Liver (tissue), 9 donors: ENCODE results near the gene ULK3. TPM values are rescaled to one million over a fixed set of nuclear protein-coding genes. Genes with fewer than 3 reads are reported as not detected.

ENCODE experiments used
- DNase-seq: peaks from one replicate; pipeline ENCODE4 v3.0.0-alpha.2; 2017; ENCODE audit warnings: low spot score
- H3K27ac ChIP-seq, 2 donors: one replicate each; pipeline ENCODE4 v1.7.0; 2013; ENCODE audit warnings: inconsistent platforms in 2 of 2, low read length in 2 of 2, control low read depth in 1 of 2, low read depth in 1 of 2, mild to moderate bottlenecking in 1 of 2
- H3K27me3 ChIP-seq, 4 donors: one replicate each; pipeline versions ENCODE4 v1.6.1 to v1.7.0; 2013; ENCODE audit warnings: low read length in 3 of 4, inconsistent platforms in 1 of 4, mild to moderate bottlenecking in 1 of 4, moderate library complexity in 1 of 4; ENCODE audit not compliant: control insufficient read depth in 4 of 4, insufficient read depth in 4 of 4
- H3K36me3 ChIP-seq, 4 donors: one replicate each; pipeline versions ENCODE4 v1.6.1 to v1.7.0; 2013; ENCODE audit warnings: low read length in 3 of 4, mild to moderate bottlenecking in 3 of 4, low read depth in 1 of 4, moderate library complexity in 1 of 4; ENCODE audit not compliant: control insufficient read depth in 4 of 4, insufficient read depth in 3 of 4
- H3K4me1 ChIP-seq, 4 donors: one replicate each; pipeline versions ENCODE4 v1.6.1 to v1.7.0; 2013; ENCODE audit warnings: low read length in 3 of 4, mild to moderate bottlenecking in 3 of 4, moderate library complexity in 1 of 4; ENCODE audit not compliant: control insufficient read depth in 4 of 4, insufficient read depth in 4 of 4
- H3K4me3 ChIP-seq, 3 donors: one replicate each; pipeline versions ENCODE4 v1.6.1 to v1.7.0; 2013; ENCODE audit warnings: low read length in 3 of 3, control low read depth in 1 of 3, low read depth in 1 of 3, mild to moderate bottlenecking in 1 of 3
- H3K9ac ChIP-seq, 2 donors: one replicate each; pipeline ENCODE4 v1.7.0; 2013; ENCODE audit warnings: low read length in 2 of 2, mild to moderate bottlenecking in 2 of 2, moderate library complexity in 2 of 2, control low read depth in 1 of 2, low read depth in 1 of 2
- H3K9me3 ChIP-seq, 4 donors: one replicate each; pipeline versions ENCODE4 v1.6.1 to v1.7.0; 2013; ENCODE audit warnings: low read length in 3 of 4; ENCODE audit not compliant: control insufficient read depth in 4 of 4
- ATF3 ChIP-seq: IDR thresholded peaks from 2 replicates; pipeline ENCODE4 v1.6.1; 2016; ENCODE audit warnings: antibody characterized with exemption
- EGR1 ChIP-seq, 2 donors: IDR thresholded peaks; 2 replicates each; pipeline ENCODE4 v1.6.1; 2016 to 2018; ENCODE audit warnings: antibody characterized with exemption in 2 of 2, low read depth in 2 of 2
- FOXA1 ChIP-seq: IDR thresholded peaks from 2 replicates; pipeline ENCODE4 v1.6.1; 2016; ENCODE audit warnings: antibody characterized with exemption
- FOXA2 ChIP-seq: IDR thresholded peaks from 2 replicates; pipeline ENCODE4 v1.6.1; 2016; ENCODE audit warnings: antibody characterized with exemption
- GABPA ChIP-seq, 2 donors: IDR thresholded peaks in 1 of 2; conservative IDR thresholded peaks in 1 of 2; 2 replicates each; pipeline ENCODE4 v1.6.1; 2016; ENCODE audit warnings: antibody characterized with exemption in 2 of 2, mild to moderate bottlenecking in 1 of 2, moderate library complexity in 1 of 2
- HNF4G ChIP-seq: IDR thresholded peaks from 2 replicates; pipeline ENCODE4 v1.6.1; 2016; ENCODE audit warnings: antibody characterized with exemption
- JUND ChIP-seq, 2 donors: IDR thresholded peaks; 2 replicates each; pipeline ENCODE4 v1.6.1; 2016; ENCODE audit warnings: antibody characterized with exemption in 2 of 2
- NR2F2 ChIP-seq: IDR thresholded peaks from 2 replicates; pipeline ENCODE4 v1.6.1; 2016; ENCODE audit warnings: antibody characterized with exemption
- REST ChIP-seq: IDR thresholded peaks from 2 replicates; pipeline ENCODE4 v1.6.1; 2016; ENCODE audit warnings: antibody characterized with exemption, mild to moderate bottlenecking
- RXRA ChIP-seq, 2 donors: IDR thresholded peaks; 2 replicates each; pipeline ENCODE4 v1.6.1; 2017 to 2018; ENCODE audit warnings: antibody characterized with exemption in 2 of 2, mild to moderate bottlenecking in 1 of 2
- SP1 ChIP-seq: IDR thresholded peaks from 2 replicates; pipeline ENCODE4 v1.6.1; 2018; ENCODE audit warnings: antibody characterized with exemption, mild to moderate bottlenecking
- TAF1 ChIP-seq: conservative IDR thresholded peaks from 2 replicates; pipeline ENCODE4 v1.6.1; 2016; ENCODE audit warnings: antibody characterized with exemption, mild to moderate bottlenecking
- YY1 ChIP-seq: IDR thresholded peaks from 2 replicates; pipeline ENCODE4 v1.6.1; 2016; ENCODE audit warnings: antibody characterized with exemption, mild to moderate bottlenecking
- WGBS: extraction: QIAGEN DNeasy Blood & Tissue Kit; methylation state at CpG from one replicate; pipeline ENCODE4 v1.1.7; 2013; 5-methylcytosine and 5-hydroxymethylcytosine counted together
- polyA plus RNA-seq, 2 donors: library from polyadenylated mRNA; stranded (reverse) in 1 of 2; unstranded in 1 of 2; fragments of 200-250 nt in 1 of 2; fragments of >200 nt in 1 of 2; fragmentation: Nextera tagmentation in 1 of 2; extraction: Ambion mirVana in 1 of 2; gene quantifications; one replicate each; pipeline versions ENCODE4 v1.2.1 to v1.2.3, GENCODE V29; 2013 to 2015
- total RNA-seq, 2 donors: library from RNA; depleted of rRNA; stranded (reverse); fragments of >200 nt; gene quantifications; one replicate each; pipeline ENCODE4 v1.2.3, GENCODE V29; 2014
- TF ChIP-seq, protein P1 (sequence below): fragments of 150-350 bp; IDR thresholded peaks from 2 replicates; pipeline ENCODE4 v1.5.1; 2017; ENCODE audit warnings: improper control_type of control experiment, low read depth, low read length; ENCODE audit not compliant: missing input control
- TF ChIP-seq, protein P2 (sequence below): IDR thresholded peaks from 2 replicates; pipeline ENCODE4 v1.6.1; 2016; ENCODE audit warnings: antibody characterized with exemption
- donor health status: healthy.
- donor health status: healthy.
- donor health status: healthy.
- donor health status: healthy.
- donor health status: healthy.

ULK3 gene
- total and polyA plus RNA-seq, 4 donors, result 13.1 to 35.5 (median 21.4) TPM

DNA sequence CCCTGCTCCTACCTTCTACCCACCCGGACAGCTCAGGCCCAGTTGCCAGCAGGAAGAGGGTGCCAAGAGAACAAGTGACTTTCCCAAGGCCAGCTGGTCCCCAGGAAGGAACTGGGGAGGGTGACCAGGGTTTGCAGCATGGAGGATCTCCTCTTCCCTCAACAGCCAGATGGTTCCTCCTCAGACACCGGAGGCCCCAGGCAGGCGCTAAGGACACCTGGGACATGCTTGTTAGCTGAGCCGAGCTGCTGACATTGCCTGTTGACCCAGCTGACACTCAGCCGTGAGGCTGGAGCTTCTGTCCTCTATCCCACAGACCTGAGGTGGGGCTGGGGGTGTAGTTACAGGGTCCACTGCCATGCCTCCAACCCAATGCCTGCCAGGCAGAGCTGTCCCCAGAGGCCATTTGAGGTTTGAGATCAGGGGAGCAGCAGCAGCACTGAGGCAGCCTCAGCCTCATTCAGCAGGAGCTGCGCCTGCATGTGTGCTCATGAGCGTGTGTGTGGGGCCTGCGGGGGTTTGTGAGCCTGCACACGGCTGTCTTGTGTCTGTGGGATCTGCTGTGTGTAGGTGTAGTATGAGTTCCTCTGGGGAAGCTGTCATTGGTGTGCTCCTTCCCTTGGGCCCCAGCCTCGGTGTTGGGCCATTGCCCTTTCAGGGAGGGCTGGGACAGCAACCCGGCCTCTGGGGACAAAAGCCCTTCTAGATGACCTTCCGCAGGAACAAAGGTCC, 9.4 kb downstream of the ULK3 start:
- H3K36me3 ChIP-seq, result peaks cover 0 to 13% (median 8%) of the 10 kb centered on the region in 4 donors
- no peaks in the 10 kb centered on the region for H3K9me3 ChIP-seq
- WGBS, result 82% methylated on average over 12 of the region's 12 CpGs
- H3K27me3 ChIP-seq, result no peaks in the 10 kb centered on the region
- H3K4me3 ChIP-seq, result no peak overlapping the region
- no peak for DNase-seq
- H3K27ac ChIP-seq, result no peak overlapping the region
- TF ChIP-seq FOXA2 (no peak), JUND (IDR thresholded peaks at IDR 0.05) (no peak), GABPA (IDR thresholded peaks at IDR 0.05 in 1 of 2, conservative IDR thresholded peaks at IDR 0.05 in 1 of 2) (no peak), YY1 (no peak), RXRA (IDR thresholded peaks at IDR 0.05) (no peak), FOXA1 (no peak), TAF1 (no peak), ATF3 (no peak), EGR1 (IDR thresholded peaks at IDR 0.05; ENCODE audit: low read depth in 2 of 2) (no peak), NR2F2 (no peak), SP1 (no peak), HNF4G (no peak)
- TF ChIP-seq, protein P1, sequence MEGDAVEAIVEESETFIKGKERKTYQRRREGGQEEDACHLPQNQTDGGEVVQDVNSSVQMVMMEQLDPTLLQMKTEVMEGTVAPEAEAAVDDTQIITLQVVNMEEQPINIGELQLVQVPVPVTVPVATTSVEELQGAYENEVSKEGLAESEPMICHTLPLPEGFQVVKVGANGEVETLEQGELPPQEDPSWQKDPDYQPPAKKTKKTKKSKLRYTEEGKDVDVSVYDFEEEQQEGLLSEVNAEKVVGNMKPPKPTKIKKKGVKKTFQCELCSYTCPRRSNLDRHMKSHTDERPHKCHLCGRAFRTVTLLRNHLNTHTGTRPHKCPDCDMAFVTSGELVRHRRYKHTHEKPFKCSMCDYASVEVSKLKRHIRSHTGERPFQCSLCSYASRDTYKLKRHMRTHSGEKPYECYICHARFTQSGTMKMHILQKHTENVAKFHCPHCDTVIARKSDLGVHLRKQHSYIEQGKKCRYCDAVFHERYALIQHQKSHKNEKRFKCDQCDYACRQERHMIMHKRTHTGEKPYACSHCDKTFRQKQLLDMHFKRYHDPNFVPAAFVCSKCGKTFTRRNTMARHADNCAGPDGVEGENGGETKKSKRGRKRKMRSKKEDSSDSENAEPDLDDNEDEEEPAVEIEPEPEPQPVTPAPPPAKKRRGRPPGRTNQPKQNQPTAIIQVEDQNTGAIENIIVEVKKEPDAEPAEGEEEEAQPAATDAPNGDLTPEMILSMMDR, result no peak
- TF ChIP-seq, protein P2, sequence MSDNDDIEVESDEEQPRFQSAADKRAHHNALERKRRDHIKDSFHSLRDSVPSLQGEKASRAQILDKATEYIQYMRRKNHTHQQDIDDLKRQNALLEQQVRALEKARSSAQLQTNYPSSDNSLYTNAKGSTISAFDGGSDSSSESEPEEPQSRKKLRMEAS, result no peak
- H3K4me1 ChIP-seq, result no peaks in the 10 kb centered on the region
- no peak overlapping the region for H3K9ac ChIP-seq

DNA sequence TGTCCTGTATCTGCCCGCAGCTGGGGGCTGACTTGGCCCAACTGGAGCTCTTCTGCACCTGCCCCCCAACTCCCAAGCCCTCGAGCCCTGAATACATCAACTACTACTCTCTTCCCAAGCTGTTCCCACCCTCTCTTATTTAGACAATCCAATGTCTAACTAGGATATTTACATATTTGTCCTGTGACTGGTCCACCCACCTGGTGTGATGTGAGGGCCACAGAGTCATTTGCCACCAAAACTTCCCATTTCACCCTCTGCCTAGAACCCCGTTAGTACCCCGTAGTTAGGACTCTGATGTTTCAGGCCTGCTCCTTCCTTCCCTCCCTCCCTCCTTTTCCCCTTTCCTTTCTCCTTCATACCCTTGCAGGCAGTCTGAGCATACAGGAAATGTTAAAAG, 10.1 kb downstream of the ULK3 start:
- Histone ChIP-seq H3K4me1 (no peaks in the 10 kb centered on the region), H3K27ac (no peak overlapping the region), H3K9ac (no peak overlapping the region), H3K36me3 (peaks cover 0 to 12% (median 3%) of the 10 kb centered on the region in 4 donors), H3K9me3 (no peaks in the 10 kb centered on the region), H3K4me3 (no peak overlapping the region), H3K27me3 (peaks cover 0 to 2% (median 0%) of the 10 kb centered on the region in 4 donors)
- 80% methylated on average over 4 of the region's 4 CpGs for WGBS
- DNase-seq, result no peak
- TF ChIP-seq REST (no peak), ATF3 (no peak), TAF1 (no peak), GABPA (IDR thresholded peaks at IDR 0.05 in 1 of 2, conservative IDR thresholded peaks at IDR 0.05 in 1 of 2) (no peak)
- TF ChIP-seq, protein P2, result no peak
